NCI-H2196 (cell line): ENCODE data around the gene GTF2F1.
A peak's percentile ranks its signal among the peaks of the same experiment; 100 is the strongest.
"Not testable (repeated sequence)": the region's sequence is repeated elsewhere in the genome, so short reads cannot be mapped to it uniquely, and the experiment has no call there.

Experiments
- DNase-seq: peaks from one replicate; lab custom pipeline; 2025; ENCODE audit not compliant: unreplicated experiment; lab: John Stamatoyannopoulos, UW

Gene GTF2F1

DNA sequence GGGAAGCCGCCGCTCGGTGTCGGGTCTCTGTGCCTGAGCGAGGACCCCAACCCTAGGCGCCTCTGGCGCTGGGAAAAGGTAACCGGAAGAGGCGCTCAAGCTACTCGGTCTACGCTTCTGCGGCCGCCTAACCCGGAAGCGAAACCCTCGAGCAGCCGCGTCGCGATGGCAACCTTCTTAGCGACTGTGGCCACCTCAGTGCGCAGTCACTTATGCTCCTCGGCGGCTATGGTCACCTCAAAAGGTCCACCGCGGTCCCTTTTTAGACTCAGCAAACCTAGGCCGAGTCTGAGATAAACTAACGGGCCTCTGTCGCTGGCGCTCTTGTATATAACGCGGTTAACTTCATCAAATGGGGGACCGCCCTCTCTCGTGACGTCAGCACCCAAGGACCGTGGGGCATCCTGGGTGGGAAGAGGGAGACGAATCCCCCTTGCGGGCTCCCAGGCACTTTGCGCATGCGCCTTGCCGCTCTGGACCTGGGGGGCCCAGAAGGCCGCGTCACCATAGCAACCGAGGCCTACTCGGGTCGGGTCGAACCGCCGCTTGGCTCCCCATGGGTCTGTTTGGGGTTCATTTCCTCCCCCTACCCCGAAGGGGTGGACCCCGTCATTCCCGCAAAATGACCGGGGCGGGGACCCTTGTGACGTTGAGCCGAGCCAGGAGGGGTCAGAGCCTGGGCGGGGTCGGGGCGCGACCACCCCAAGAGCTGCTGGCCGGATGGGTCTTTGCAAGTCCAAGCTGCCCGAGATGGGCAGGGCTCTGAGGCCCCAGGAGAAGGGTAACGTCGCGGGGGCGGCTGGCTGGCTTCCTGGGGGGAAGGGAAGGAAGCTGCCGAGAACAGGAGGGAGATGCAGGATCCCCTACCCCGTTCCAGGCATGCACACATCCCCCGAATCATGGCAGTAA is at the start of gene GTF2F1:
TSS of gene GTF2F1 (minus strand) at position 91 of the 909 bp plus-strand sequence. CDS start 169 bp downstream, outside the sequence.
- DNase-seq: peak; percentile 96

GRCh38 chr19:6442087-6442688 is 49.2 kb upstream of the GTF2F1 start:
- DNase-seq: no peak

- no peak for DNase-seq
Measured at GRCh38 chr19:6440905-6441304, 47.9 kb upstream of the GTF2F1 start.

- no peak for DNase-seq
Measured at GRCh38 chr19:6439743-6440142, 46.8 kb upstream of the GTF2F1 start.

DNA sequence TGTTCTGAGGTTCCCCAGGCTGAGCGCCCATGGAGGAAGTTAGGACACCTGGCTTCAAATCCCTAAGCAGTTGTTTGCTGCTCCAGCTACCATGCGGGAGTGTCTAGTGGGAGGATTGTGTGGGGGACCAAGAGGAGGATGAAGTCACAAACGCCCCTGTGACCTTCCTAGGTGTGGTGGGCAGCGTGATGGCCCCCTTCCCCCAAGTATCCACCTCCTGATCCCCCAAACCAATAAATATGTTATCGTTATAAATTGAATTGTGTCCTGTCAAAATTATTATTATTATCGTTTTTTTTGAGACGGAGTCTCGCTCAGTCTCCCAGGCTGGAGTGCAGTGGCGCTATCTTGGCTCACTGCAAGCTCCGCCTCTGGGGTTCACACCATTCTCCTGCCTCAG is 40.7 kb upstream of the GTF2F1 start, which contains the start of gene SLC25A41:
TSS of gene SLC25A41 (minus strand) at position 101 of the 400 bp plus-strand sequence. CDS start at position 31, 70 bp downstream.
- DNase-seq: no peak

DNA sequence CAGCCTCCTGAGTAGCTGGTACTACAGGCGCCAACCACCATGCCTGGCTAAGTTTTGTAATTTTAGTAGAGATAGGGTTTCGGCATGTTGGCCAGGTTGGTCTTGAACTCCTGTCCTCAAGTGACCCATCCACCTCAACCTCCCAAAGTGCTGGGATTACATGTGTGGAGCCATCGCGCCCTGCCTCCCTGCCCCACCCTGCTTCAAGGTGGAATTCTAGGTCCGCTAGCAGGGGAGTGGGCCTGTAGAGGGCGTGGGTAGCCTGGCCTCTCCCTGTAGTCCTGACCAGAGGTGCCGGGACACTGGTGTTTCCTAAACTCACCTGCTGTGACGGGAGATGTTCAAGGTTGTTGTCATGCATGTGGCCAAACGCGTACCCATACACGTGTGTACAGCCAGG is 40.2 kb upstream of the GTF2F1 start:
- no peak for DNase-seq

DNA sequence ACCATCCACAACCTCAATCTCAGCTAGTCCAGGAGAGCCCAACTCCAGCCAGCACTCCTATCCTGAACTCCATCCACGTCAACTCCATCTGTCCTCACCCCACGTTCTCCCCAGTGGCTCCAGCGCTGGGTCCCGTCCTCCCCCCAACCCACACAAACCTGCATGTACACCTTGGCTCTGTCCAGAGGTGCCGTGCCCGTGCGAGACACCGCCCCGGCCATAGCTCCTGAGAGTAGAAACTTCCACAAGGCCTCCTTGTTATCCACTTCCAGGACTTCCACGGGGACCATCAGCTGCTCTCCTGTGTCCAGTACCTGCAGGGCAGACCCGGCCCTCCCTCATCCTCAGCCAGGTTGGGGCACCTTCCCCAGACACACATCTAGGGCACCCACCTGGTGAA is 38.9 kb upstream of the GTF2F1 start:
- DNase-seq: no peak

GRCh38 chr19:6429419-6430221 is 36.7 kb upstream of the GTF2F1 start:
- DNase-seq: no peak

DNA sequence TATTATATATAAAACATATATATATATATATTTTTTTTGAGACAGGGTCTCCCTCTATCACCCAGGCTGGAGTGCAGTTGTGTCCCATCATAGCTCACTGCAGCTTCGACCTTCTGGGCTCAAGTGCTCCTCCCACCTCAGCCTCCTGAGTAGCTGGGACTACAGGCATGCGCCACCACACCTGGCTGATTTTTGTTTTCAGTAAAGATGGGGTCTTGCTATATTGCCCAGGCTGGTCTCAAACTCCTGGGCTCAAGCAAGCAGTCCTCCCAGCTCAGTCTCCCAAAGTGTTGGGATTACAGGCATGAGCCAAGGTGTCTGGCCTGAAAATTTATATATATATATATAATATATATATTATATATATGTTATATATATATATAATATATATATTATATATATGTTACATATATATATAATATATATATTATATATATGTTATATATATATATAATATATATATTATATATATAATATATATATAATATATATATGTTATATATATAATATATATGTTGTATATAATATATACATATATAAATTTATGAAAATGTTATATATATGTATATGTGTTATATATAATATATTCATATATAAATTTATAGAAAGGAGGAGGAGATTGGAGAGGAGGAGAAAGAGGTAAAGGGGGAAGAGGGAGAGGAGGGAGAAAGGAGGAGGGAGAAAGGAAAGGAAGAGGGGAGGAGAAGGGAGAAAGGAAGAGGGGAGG is 35.9 kb upstream of the GTF2F1 start:
- not testable (repeated sequence) for DNase-seq

- DNase-seq: no peak
Measured at GRCh38 chr19:6427131-6427530, 34.2 kb upstream of the GTF2F1 start.

DNA sequence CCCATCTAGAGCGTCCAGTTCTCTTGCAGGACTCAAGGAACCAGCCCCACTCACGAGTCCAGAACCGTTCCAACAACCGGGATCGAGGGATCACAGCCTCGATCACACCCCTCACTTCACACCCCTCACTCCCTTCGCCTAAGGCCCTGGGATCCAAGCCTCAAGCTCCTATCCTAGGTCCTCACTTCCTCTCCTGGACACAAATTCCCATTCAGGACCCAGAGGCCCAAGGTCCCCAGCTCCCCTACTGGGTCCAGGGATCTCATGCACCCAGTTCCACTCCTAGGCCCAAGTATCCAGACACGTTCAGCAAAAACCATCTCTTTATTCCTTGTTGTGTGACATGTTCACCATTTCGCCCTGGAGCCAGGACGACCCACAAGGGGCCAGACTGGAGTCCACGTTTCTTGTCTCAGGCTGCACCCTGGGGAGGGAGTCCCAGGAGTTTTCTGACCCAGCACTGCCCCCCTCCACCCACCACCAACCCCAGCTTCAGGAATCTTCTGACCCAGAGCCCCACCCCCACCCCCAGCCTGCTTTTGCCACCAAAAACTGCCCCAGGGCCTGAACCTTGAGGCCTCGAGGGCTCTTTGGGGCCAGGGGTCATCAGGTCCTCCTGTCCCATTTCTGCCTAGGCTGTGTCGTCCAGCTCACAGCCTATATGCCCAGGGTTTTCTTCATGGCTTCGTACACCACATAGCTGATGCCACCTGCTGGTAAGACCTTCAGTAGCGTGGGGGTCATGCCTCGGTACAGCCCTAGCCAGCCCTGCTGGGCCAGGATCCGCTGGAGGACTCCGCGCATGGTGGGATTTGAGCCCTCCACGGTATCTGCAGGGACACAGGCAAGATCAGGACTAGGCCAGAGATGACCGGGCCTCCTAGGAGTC is 33.0 kb upstream of the GTF2F1 start:
- DNase-seq: peak; percentile 19

- DNase-seq: peak; percentile 99
Measured at GRCh38 chr19:6424939-6425731, 32.2 kb upstream of the GTF2F1 start.

GRCh38 chr19:6424195-6424938 is 31.4 kb upstream of the GTF2F1 start, which contains the start of gene KHSRP:
KHSRP (minus strand) TSS chr19:6424811; CDS start chr19:6424701, 110 bp downstream.
- peak; percentile 23 for DNase-seq

DNA sequence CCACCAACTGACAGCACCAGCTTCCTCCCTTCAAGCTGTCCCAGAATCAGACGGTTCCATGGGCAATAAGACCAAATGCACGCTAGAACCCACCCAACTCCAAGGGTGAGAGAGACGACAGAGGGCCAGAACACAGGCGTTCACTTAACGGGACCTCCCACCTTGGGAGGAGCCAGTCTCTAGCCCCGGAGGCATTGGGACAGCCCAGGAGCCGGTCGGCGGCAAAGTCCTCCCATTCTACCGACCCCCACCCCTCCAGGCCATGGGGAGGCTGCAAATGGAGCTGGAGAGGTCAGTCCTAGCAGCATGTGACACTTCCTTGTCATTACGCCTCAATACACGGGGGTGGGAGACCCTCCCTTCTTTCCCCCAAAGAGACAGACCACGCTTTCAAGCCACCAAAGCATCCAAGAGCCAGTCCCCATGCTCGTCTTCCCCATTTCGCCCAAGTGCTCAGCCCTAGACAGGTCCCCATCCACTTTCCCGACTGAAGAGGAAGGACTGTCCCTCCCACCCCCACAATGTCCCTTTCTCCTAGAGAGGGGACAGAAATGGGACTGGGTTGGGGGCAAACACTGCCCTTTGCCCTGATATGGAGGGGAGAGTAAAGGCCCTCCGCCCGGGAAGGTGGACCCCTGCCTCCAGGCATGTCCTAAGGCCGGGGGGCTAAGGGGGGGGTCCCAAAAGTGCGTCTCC is 30.7 kb upstream of the GTF2F1 start:
- DNase-seq: peak; percentile 17

- DNase-seq: no peak
Measured at GRCh38 chr19:6421075-6422014, 28.4 kb upstream of the GTF2F1 start.

GRCh38 chr19:6418562-6418932 is 25.6 kb upstream of the GTF2F1 start:
- DNase-seq: no peak
